ENCODE data around the gene ECE1. TPM values are rescaled to one million over a fixed set of nuclear protein-coding genes. Genes with fewer than 3 reads are reported as not detected.

ECE1 gene
- total and polyA plus RNA-seq, 2 of the 8 experiments (the other 6 are each of a cell fraction or from before 2014, with no cell fraction given), result 21.4 to 36.8 TPM

DNA sequence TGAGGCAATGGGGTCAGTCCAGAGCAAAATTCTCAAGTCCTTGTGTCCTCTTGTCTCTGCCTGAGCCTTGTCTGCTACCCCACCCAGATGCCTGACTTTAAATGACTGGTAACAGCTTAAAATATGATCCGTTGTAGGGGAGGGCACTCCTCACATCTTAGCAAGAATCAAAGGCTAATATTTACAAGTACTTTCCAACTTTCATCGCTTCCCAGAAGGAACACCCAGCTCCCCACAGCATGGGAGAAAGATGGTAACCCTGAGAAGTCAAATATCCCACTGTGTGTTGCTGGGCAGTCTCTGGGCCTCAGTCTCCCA, 5.2 kb downstream of the ECE1 start:
- FAIRE-seq, result no peak
- DNase-seq (ENCODE audit: low read depth in 1 of 2, low spot score in 2 of 2), result no peak
- Histone ChIP-seq H3K9me3 (ENCODE audit: insufficient read depth in 2 of 2, low read depth in 1 of 2, low read length in 1 of 2) (no peaks in the 10 kb centered on the region), H4K5ac (ENCODE audit: insufficient read length, low read depth, low read length) (no peak overlapping the region), H3K79me2 (ENCODE audit: control insufficient read depth in 1 of 2, insufficient read depth in 2 of 2, low read length in 2 of 2) (no peaks in the 10 kb centered on the region; a peak in 1 of 4 replicates), H3K9ac (replicated peaks in 1 of 4; ENCODE audit: extremely low read depth in 1 of 4, low read depth in 3 of 4, low read length in 3 of 4) (no peak overlapping the region; a peak in 1 of 7 replicates), H3K14ac (ENCODE audit: insufficient read length) (no peak overlapping the region), H4K20me1 (replicated peaks in 1 of 2; ENCODE audit: control insufficient read depth in 1 of 2, insufficient read depth in 2 of 2, low read length in 2 of 2) (peaks cover 0 to 1% of the 10 kb centered on the region in 2 experiments), H3K4me2 (ENCODE audit: insufficient read depth in 1 of 2, low read depth in 2 of 2, low read length in 2 of 2) (0 out of 4 replicates have a peak overlapping the region, but pooled peaks of 1 of the 2 experiments have one; percentile 28), H3K4ac (replicated peaks; ENCODE audit: insufficient read length, low read depth, low read length) (no peak overlapping the region), H3K79me1 (ENCODE audit: low read depth, low read length) (no peaks in the 10 kb centered on the region), H3K23ac (ENCODE audit: insufficient read length) (no peak overlapping the region), H2BK15ac (ENCODE audit: low read length) (no peak overlapping the region), H3K4me1 (replicated peaks in 1 of 4; ENCODE audit: control insufficient read depth in 3 of 4, insufficient read depth in 4 of 4, low read length in 3 of 4) (peaks cover 0 to 19% (median 4%) of the 10 kb centered on the region in 4 experiments; a peak in 5 of 7 replicates), H2BK12ac (ENCODE audit: low read depth, low read length) (no peak overlapping the region), H4K8ac (ENCODE audit: extremely low read depth, insufficient read depth, low read length) (no peak overlapping the region), H3K27ac (ENCODE audit: low read depth, low read length) (no peak overlapping the region), H2AFZ (ENCODE audit: low read length) (no peak overlapping the region), H3K23me2 (ENCODE audit: low read depth, low read length) (peaks cover 4% of the 10 kb centered on the region), H3K36me3 (ENCODE audit: control insufficient read depth in 2 of 4, insufficient read depth in 4 of 4, low read length in 3 of 4) (0 out of 8 replicates have a peak, but pooled peaks cover 0 to 3% (median 0%) of the 10 kb centered on the region in 4 experiments), H3K4me3 (ENCODE audit: extremely low read depth in 1 of 4, insufficient read depth in 2 of 4, low read depth in 3 of 4, low read length in 4 of 4) (no peak overlapping the region), H2BK5ac (ENCODE audit: low read depth, low read length) (no peak overlapping the region), H2BK20ac (ENCODE audit: low read length) (no peak overlapping the region), H3K56ac (replicated peaks; ENCODE audit: insufficient read length, low read depth, low read length) (no peak overlapping the region), H3K27me3 (replicated peaks in 1 of 4; ENCODE audit: control insufficient read depth in 3 of 4, extremely low read depth in 1 of 4, insufficient read depth in 3 of 4, low read length in 3 of 4) (peaks cover 0 to 4% (median 0%) of the 10 kb centered on the region in 4 experiments; a peak in 2 of 7 replicates), H2BK120ac (replicated peaks; ENCODE audit: low read depth, low read length) (no peak overlapping the region), H4K91ac (replicated peaks; ENCODE audit: insufficient read length, low read length) (no peak overlapping the region), H3K18ac (ENCODE audit: extremely low read depth, low read length) (no peak overlapping the region), H2AK5ac (ENCODE audit: low read depth, low read length) (0 out of 2 replicates have a peak overlapping the region, but pooled peaks have one; percentile 28)
- CTCF ChIA-PET (ENCODE audit: partially characterized antibody), result interaction anchor here (0.9 to 11.6 kb wide), 4 partner anchors 15 to 67 kb away, joined by 3 to 144 read pairs (median 6); no protein-coding TSS in a partner anchor
- POLR2A ChIA-PET (ENCODE audit: partially characterized antibody), result no interaction called here
- WGBS, 2 experiments (ENCODE audit: extremely low coverage in 1 of 2, insufficient coverage in 1 of 2, insufficient read length in 1 of 2, insufficient replicate concordance in 2 of 2, low coverage in 1 of 2, low lambda C conversion rate in 2 of 2, missing lambda C conversion rate in 1 of 2), result 97% methylated on average over 2 of the region's 2 CpGs; no CpG with 5 or more reads in 1 of the 2 experiments
- TF ChIP-seq, protein P1, sequence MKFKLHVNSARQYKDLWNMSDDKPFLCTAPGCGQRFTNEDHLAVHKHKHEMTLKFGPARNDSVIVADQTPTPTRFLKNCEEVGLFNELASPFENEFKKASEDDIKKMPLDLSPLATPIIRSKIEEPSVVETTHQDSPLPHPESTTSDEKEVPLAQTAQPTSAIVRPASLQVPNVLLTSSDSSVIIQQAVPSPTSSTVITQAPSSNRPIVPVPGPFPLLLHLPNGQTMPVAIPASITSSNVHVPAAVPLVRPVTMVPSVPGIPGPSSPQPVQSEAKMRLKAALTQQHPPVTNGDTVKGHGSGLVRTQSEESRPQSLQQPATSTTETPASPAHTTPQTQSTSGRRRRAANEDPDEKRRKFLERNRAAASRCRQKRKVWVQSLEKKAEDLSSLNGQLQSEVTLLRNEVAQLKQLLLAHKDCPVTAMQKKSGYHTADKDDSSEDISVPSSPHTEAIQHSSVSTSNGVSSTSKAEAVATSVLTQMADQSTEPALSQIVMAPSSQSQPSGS (IDR thresholded peaks at IDR 0.05; ENCODE audit: low read length), result no peak
- TF ChIP-seq NRF1 (IDR thresholded peaks at IDR 0.05; ENCODE audit: low read depth, low read length), result no peak
- no peak for TF ChIP-seq SP1 (IDR thresholded peaks at IDR 0.05; ENCODE audit: low read depth, low read length)
- TF ChIP-seq EGR1 (IDR thresholded peaks at IDR 0.05; ENCODE audit: borderline replicate concordance, low read depth, low read length), result no peak
- TF ChIP-seq RFX5 (IDR thresholded peaks at IDR 0.05; ENCODE audit: borderline replicate concordance, low read depth, low read length), result no peak
- no peak for TF ChIP-seq SAP30 (IDR thresholded peaks at IDR 0.05; ENCODE audit: insufficient read depth, insufficient replicate concordance, low read length)
- TF ChIP-seq YY1 (IDR thresholded peaks at IDR 0.05; ENCODE audit: low read depth, low read length), result no peak
